GM12872 (cell line): Measurements from ENCODE around the gene SPDYE4.

Experiments
- CTCF ChIP-seq: IDR thresholded peaks from 3 replicates; pipeline ENCODE4 v1.5.1; 2011; ENCODE audit warnings: low read depth, mild to moderate bottlenecking, low read length, moderate library complexity; ENCODE audit not compliant: insufficient read depth

SPDYE4 gene

GRCh38 chr17:8753976-8754440 is 4.3 kb downstream of the SPDYE4 start:
- peak; percentile 60 for TF ChIP-seq CTCF

- TF ChIP-seq CTCF: no peak
These were observed 5.0 kb downstream of the SPDYE4 start for GRCh38 chr17:8753136-8753975.

- no peak for TF ChIP-seq CTCF
These were observed 8.7 kb downstream of the SPDYE4 start for GRCh38 chr17:8749616-8750015.

- TF ChIP-seq CTCF: no peak
These were observed 10.6 kb downstream of the SPDYE4 start for GRCh38 chr17:8747742-8748141.

GRCh38 chr17:8746501-8747236 is 11.7 kb downstream of the SPDYE4 start:
- no peak for TF ChIP-seq CTCF

GRCh38 chr17:8745586-8746500 is 12.5 kb downstream of the SPDYE4 start:
- TF ChIP-seq CTCF: peak; percentile 74; the same call in 2 of the 3 replicates
